H9 (cell line): ENCODE measurements around the gene SIGLEC11. TPM values are rescaled to one million over a fixed set of nuclear protein-coding genes. Genes with fewer than 3 reads are reported as not detected.

Source experiments
- DNase-seq: peaks from one replicate; pipeline ENCODE4 v3.0.0-alpha.2; 2017
- H2AFZ ChIP-seq: one replicate; pipeline ENCODE4 v1.6.1; 2013; ENCODE audit warnings: mild to moderate bottlenecking, low read length, control low read depth, moderate library complexity
- H2AK5ac ChIP-seq: 2 replicates; pipeline ENCODE4 v1.6.1; 2013; ENCODE audit warnings: low read length, control low read depth, mixed read lengths; ENCODE audit not compliant: insufficient read length
- H2BK120ac ChIP-seq: one replicate; pipeline ENCODE4 v1.6.1; 2013; ENCODE audit warnings: low read depth, mild to moderate bottlenecking, low read length, control low read depth, inconsistent platforms; ENCODE audit not compliant: poor library complexity, severe bottlenecking
- H2BK12ac ChIP-seq: 2 replicates; pipeline ENCODE4 v1.6.1; 2013; ENCODE audit warnings: low read length, control low read depth, mixed read lengths, low read depth; ENCODE audit not compliant: insufficient read length
- H2BK15ac ChIP-seq: 2 replicates; pipeline ENCODE4 v1.6.1; 2013; ENCODE audit warnings: low read depth, low read length, control low read depth
- H2BK20ac ChIP-seq: one replicate; pipeline ENCODE4 v1.6.1; 2013; ENCODE audit warnings: low read depth, mild to moderate bottlenecking, low read length, control low read depth, inconsistent platforms; ENCODE audit not compliant: poor library complexity, severe bottlenecking
- H2BK5ac ChIP-seq: 2 replicates; pipeline ENCODE4 v1.6.1; 2013; ENCODE audit warnings: low read length, control low read depth, mixed read lengths; ENCODE audit not compliant: insufficient read length
- H3K14ac ChIP-seq: 2 replicates; pipeline ENCODE4 v1.6.1; 2013; ENCODE audit warnings: low read length, control low read depth; ENCODE audit not compliant: insufficient read depth
- H3K18ac ChIP-seq: 2 replicates; pipeline ENCODE4 v1.6.1; 2013; ENCODE audit warnings: low read depth, mild to moderate bottlenecking, mixed read lengths, low read length, control low read depth; ENCODE audit not compliant: insufficient read length
- H3K23ac ChIP-seq: 2 replicates; pipeline ENCODE4 v1.6.1; 2013; ENCODE audit warnings: low read length, control low read depth, mixed read lengths, low read depth; ENCODE audit not compliant: insufficient read length
- H3K23me2 ChIP-seq: 2 replicates; pipeline ENCODE4 v1.6.1; 2013; ENCODE audit warnings: low read depth, mild to moderate bottlenecking, mixed read lengths, low read length, control low read depth; ENCODE audit not compliant: insufficient read length, poor library complexity, severe bottlenecking
- H3K27ac ChIP-seq: 2 replicates; pipeline ENCODE4 v1.5.1; 2013; ENCODE audit warnings: low read length, control low read depth, mixed read lengths, low read depth; ENCODE audit not compliant: insufficient read length
- H3K27me3 ChIP-seq: 2 replicates; pipeline ENCODE4 v1.6.1; 2013; ENCODE audit warnings: low read length, control low read depth, inconsistent platforms; ENCODE audit not compliant: insufficient read depth
- H3K4ac ChIP-seq: 2 replicates; pipeline ENCODE4 v1.6.1; 2013; ENCODE audit warnings: low read depth, mild to moderate bottlenecking, control low read depth, inconsistent platforms, low read length, moderate library complexity
- H3K4me1 ChIP-seq: 2 replicates; pipeline ENCODE4 v1.6.1; 2013; ENCODE audit warnings: low read length, control low read depth, inconsistent platforms; ENCODE audit not compliant: insufficient read depth
- H3K4me2 ChIP-seq: 2 replicates; pipeline ENCODE4 v1.6.1; 2013; ENCODE audit warnings: low read length, control low read depth, mixed read lengths; ENCODE audit not compliant: insufficient read length, insufficient read depth
- H3K56ac ChIP-seq: 2 replicates; pipeline ENCODE4 v1.6.1; 2013; ENCODE audit warnings: low read depth, mild to moderate bottlenecking, mixed read lengths, low read length, control low read depth; ENCODE audit not compliant: insufficient read length
- H3K79me1 ChIP-seq: 2 replicates; pipeline ENCODE4 v1.6.1; 2013; ENCODE audit warnings: low read depth, mild to moderate bottlenecking, moderate library complexity, low read length, control low read depth, inconsistent platforms; ENCODE audit not compliant: insufficient read depth, poor library complexity, severe bottlenecking
- H3K79me2 ChIP-seq: 2 replicates; pipeline ENCODE4 v1.6.1; 2013; ENCODE audit warnings: low read length, control low read depth, inconsistent platforms; ENCODE audit not compliant: insufficient read depth
- H3K9ac ChIP-seq: 2 replicates; pipeline ENCODE4 v1.6.1; 2013; ENCODE audit warnings: low read length, control low read depth, mixed read lengths; ENCODE audit not compliant: insufficient read length; ENCODE audit errors: extremely low read depth
- H3K9me3 ChIP-seq: one replicate; pipeline ENCODE4 v1.6.1; 2013; ENCODE audit warnings: low read depth, low read length, inconsistent platforms; ENCODE audit not compliant: control insufficient read depth
- H3T11ph ChIP-seq: one replicate; pipeline ENCODE4 v1.6.1; 2013; ENCODE audit warnings: mild to moderate bottlenecking, low read length, control low read depth, inconsistent platforms
- H4K20me1 ChIP-seq: one replicate; pipeline ENCODE4 v1.6.1; 2013; ENCODE audit not compliant: control insufficient read depth, insufficient read length, insufficient read depth
- H4K5ac ChIP-seq: 2 replicates; pipeline ENCODE4 v1.6.1; 2013; ENCODE audit warnings: low read depth, mild to moderate bottlenecking, mixed read lengths, low read length, control low read depth; ENCODE audit not compliant: insufficient read length
- H4K8ac ChIP-seq: replicated peaks from 2 replicates; pipeline ENCODE4 v1.6.1; 2013; ENCODE audit warnings: low read length, control low read depth, mixed read lengths, low read depth; ENCODE audit not compliant: insufficient read length
- H4K91ac ChIP-seq: 2 replicates; pipeline ENCODE4 v1.6.1; 2013; ENCODE audit warnings: low read depth, mild to moderate bottlenecking, moderate library complexity, mixed read lengths, low read length, control low read depth; ENCODE audit not compliant: insufficient read length
- H3K27ac Mint-ChIP-seq, 3 experiments: 2 replicates in 2 of 3; 3 replicates in 1 of 3; pipeline ENCODE4 v1.8.0; 2020 to 2021; ENCODE audit warnings: mixed read lengths in 3 of 3, mild to moderate bottlenecking in 1 of 3, moderate library complexity in 1 of 3
- H3K27me3 Mint-ChIP-seq: 2 replicates; pipeline ENCODE4 v1.8.0; 2021; ENCODE audit warnings: low read depth, mild to moderate bottlenecking, moderate library complexity, mixed read lengths
- H3K36me3 Mint-ChIP-seq, 3 experiments: 2 replicates in 2 of 3; 3 replicates in 1 of 3; pipeline ENCODE4 v1.8.0; 2020 to 2021; ENCODE audit warnings: low read depth in 3 of 3, mixed read lengths in 3 of 3; ENCODE audit not compliant: insufficient read depth in 1 of 3
- H3K4me1 Mint-ChIP-seq, 2 experiments: 2 replicates each; pipeline ENCODE4 v1.8.0; 2020; ENCODE audit warnings: mixed read lengths in 2 of 2
- H3K4me3 Mint-ChIP-seq, 2 experiments: 2 replicates in 1 of 2; 3 replicates in 1 of 2; pipeline ENCODE4 v1.8.0; 2020 to 2021; ENCODE audit warnings: mild to moderate bottlenecking in 2 of 2, mixed read lengths in 2 of 2, moderate library complexity in 1 of 2
- H3K9me3 Mint-ChIP-seq, 2 experiments: 2 replicates in 1 of 2; 3 replicates in 1 of 2; pipeline ENCODE4 v1.8.0; 2020; ENCODE audit warnings: mild to moderate bottlenecking in 2 of 2, mixed read lengths in 2 of 2, moderate library complexity in 1 of 2
- WGBS: extraction: QIAGEN DNeasy Blood & Tissue Kit; methylation state at CpG from one replicate; pipeline ENCODE4 v1.1.7; 2013; ENCODE audit warnings: missing lambda C conversion rate, low lambda C conversion rate, mixed read lengths; ENCODE audit not compliant: insufficient read length; ENCODE audit errors: extremely low coverage; 5-methylcytosine and 5-hydroxymethylcytosine counted together
- total RNA-seq: library from RNA; stranded (reverse); gene quantifications from 2 replicates; pipeline ENCODE4 v1.2.1, GENCODE V29; 2021
- TF ChIP-seq, protein P1 (sequence below): fragments of 200-600 bp; sonication (generic); conservative IDR thresholded peaks from 3 replicates; pipeline ENCODE4 v1.8.0; 2021; ENCODE audit warnings: antibody characterized with exemption, mild to moderate bottlenecking

SIGLEC11 gene
- total RNA-seq, 1 experiment from 2014 or later = not detected

- H3K4me3 Mint-ChIP-seq = 0 out of 5 replicates have a peak overlapping the region, but pooled peaks of 1 of the 2 experiments have one; percentile 10
These were observed 38.8 kb downstream of the SIGLEC11 start for GRCh38 chr19:49921871-49922795.

More at GRCh38 chr19:49921871-49922795, 38.8 kb downstream of the SIGLEC11 start:
- H3K23me2 ChIP-seq = no peaks in the 10 kb centered on the region
- no peak overlapping the region for H4K8ac ChIP-seq
- Mint-ChIP-seq H3K9me3 (no peaks in the 10 kb centered on the region), H3K27me3 (no peaks in the 10 kb centered on the region), H3K4me1 (peaks cover 22 to 47% of the 10 kb centered on the region in 2 experiments), H3K36me3 (peaks cover 54 to 88% (median 85%) of the 10 kb centered on the region in 3 experiments; a peak in 6 of 7 replicates), H3K27ac (peak overlapping the region; percentile 70 to 92 (median 89); a peak in 5 of 7 replicates)
- no peaks in the 10 kb centered on the region for H3K9me3 ChIP-seq
- H3K4me2 ChIP-seq = no peak overlapping the region
- no peak overlapping the region for H3K4ac ChIP-seq
- H4K91ac ChIP-seq = no peak overlapping the region
- H3K27ac ChIP-seq = no peak overlapping the region
- no peak overlapping the region for H2BK120ac ChIP-seq
- H3K79me1 ChIP-seq = peaks cover 6% of the 10 kb centered on the region
- H4K20me1 ChIP-seq = peaks cover 4% of the 10 kb centered on the region
- peaks cover 32% of the 10 kb centered on the region; the same call in 1 of the 2 replicates for H3K79me2 ChIP-seq
- no peak overlapping the region for H2AFZ ChIP-seq
- H2BK20ac ChIP-seq = no peak overlapping the region
- no peak overlapping the region for H4K5ac ChIP-seq
- no peak overlapping the region for H2AK5ac ChIP-seq
- H3K27me3 ChIP-seq = no peaks in the 10 kb centered on the region
- no peak overlapping the region for H2BK15ac ChIP-seq
- H3K18ac ChIP-seq = no peak overlapping the region
- no peak overlapping the region for H3K23ac ChIP-seq
- H3T11ph ChIP-seq = no peak overlapping the region
- DNase-seq = no peak
- no peak overlapping the region for H3K14ac ChIP-seq
- H3K56ac ChIP-seq = no peak overlapping the region
- WGBS = no CpG with 5 or more reads among the region's 22 CpGs
- H2BK5ac ChIP-seq = no peak overlapping the region
- no peak overlapping the region for H2BK12ac ChIP-seq
- H3K4me1 ChIP-seq = no peaks in the 10 kb centered on the region
- TF ChIP-seq, protein P1, sequence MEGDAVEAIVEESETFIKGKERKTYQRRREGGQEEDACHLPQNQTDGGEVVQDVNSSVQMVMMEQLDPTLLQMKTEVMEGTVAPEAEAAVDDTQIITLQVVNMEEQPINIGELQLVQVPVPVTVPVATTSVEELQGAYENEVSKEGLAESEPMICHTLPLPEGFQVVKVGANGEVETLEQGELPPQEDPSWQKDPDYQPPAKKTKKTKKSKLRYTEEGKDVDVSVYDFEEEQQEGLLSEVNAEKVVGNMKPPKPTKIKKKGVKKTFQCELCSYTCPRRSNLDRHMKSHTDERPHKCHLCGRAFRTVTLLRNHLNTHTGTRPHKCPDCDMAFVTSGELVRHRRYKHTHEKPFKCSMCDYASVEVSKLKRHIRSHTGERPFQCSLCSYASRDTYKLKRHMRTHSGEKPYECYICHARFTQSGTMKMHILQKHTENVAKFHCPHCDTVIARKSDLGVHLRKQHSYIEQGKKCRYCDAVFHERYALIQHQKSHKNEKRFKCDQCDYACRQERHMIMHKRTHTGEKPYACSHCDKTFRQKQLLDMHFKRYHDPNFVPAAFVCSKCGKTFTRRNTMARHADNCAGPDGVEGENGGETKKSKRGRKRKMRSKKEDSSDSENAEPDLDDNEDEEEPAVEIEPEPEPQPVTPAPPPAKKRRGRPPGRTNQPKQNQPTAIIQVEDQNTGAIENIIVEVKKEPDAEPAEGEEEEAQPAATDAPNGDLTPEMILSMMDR = no peak
- no peak overlapping the region for H3K9ac ChIP-seq
